SK-N-SH (cell line): ENCODE results near the gene SPRYD4. TPM values are rescaled to one million over a fixed set of nuclear protein-coding genes. Genes with fewer than 3 reads are reported as not detected.
A peak's percentile ranks its signal among the peaks of the same experiment; 100 is the strongest.

Experiments
- CTCF ChIA-PET: fragments of 300-600, 350-600 bp; formaldehyde crosslinking; extraction: SDS; loops from one replicate; lab custom pipeline; 2021; lab: Yijun Ruan, JAX
- POLR2A ChIA-PET: fragments of 350-600 bp; sonication (Branson Sonifier 250); formaldehyde crosslinking; extraction: SDS; loops from one replicate; lab custom pipeline; 2020; ENCODE audit warnings: antibody characterized with exemption, inconsistent platforms; lab: Yijun Ruan, JAX
- DNase-seq: peaks from one replicate; pipeline ENCODE4 v3.0.0; 2012
- H2AFZ ChIP-seq: fragments of 200-600 bp; sonication (generic); 2 replicates; pipeline ENCODE4 v1.8.1; 2016; ENCODE audit warnings: antibody characterized with exemption, mild to moderate bottlenecking, low read depth
- H3F3A ChIP-seq: fragments of 200-600 bp; sonication (generic); replicated peaks from 2 replicates; pipeline ENCODE3; 2016; ENCODE audit warnings: antibody characterized with exemption, mild to moderate bottlenecking; ENCODE audit not compliant: insufficient read depth
- H3K27ac ChIP-seq, 2 experiments: fragments of 200-500 bp in 1 of 2; fragments of 200-600 bp in 1 of 2; sonication (Bioruptor generic) in 1 of 2; sonication (generic), shearing (Covaris generic) in 1 of 2; 2 replicates each; pipeline versions ENCODE4 v1.5.1 to v1.6.1; 2014 to 2016; ENCODE audit warnings: low read depth in 2 of 2, inconsistent platforms in 1 of 2, low read length in 1 of 2, mild to moderate bottlenecking in 1 of 2, mixed read lengths in 1 of 2
- H3K27me3 ChIP-seq: fragments of 200-600 bp; sonication (generic), shearing (Covaris generic); 2 replicates; pipeline ENCODE4 v1.6.1; 2016; ENCODE audit warnings: mixed run types; ENCODE audit not compliant: insufficient read depth
- H3K36me3 ChIP-seq, 2 experiments: fragments of 200-500 bp in 1 of 2; fragments of 200-600 bp in 1 of 2; sonication (Bioruptor generic) in 1 of 2; sonication (generic) in 1 of 2; replicated peaks in 1 of 2; 2 replicates each; pipeline versions ENCODE3 to v1.5.1; 2014 to 2016; ENCODE audit warnings: low read length in 1 of 2, mild to moderate bottlenecking in 1 of 2; ENCODE audit not compliant: insufficient read depth in 2 of 2, control insufficient read depth in 1 of 2
- H3K4me1 ChIP-seq, 2 experiments: fragments of 200-500 bp in 1 of 2; fragments of 200-600 bp in 1 of 2; sonication (Bioruptor generic) in 1 of 2; sonication (generic), shearing (Covaris generic) in 1 of 2; 2 replicates each; pipeline versions ENCODE4 v1.5.1 to v1.6.1; 2014 to 2016; ENCODE audit warnings: low read depth in 1 of 2, low read length in 1 of 2, mixed run types in 1 of 2; ENCODE audit not compliant: insufficient read depth in 2 of 2, control insufficient read depth in 1 of 2
- H3K4me2 ChIP-seq: fragments of 200-600 bp; sonication (generic), shearing (Covaris generic); 2 replicates; pipeline ENCODE4 v1.6.1; 2017; ENCODE audit warnings: mixed run types
- H3K4me3 ChIP-seq, 2 experiments: fragments of 200-500 bp in 1 of 2; fragments of 200-600 bp in 1 of 2; sonication (Bioruptor generic) in 1 of 2; sonication (generic), shearing (Covaris generic) in 1 of 2; 2 replicates each; pipeline versions ENCODE4 v1.5.1 to v1.8.1; 2014 to 2016; ENCODE audit warnings: low read depth in 2 of 2, inconsistent platforms in 1 of 2, low read length in 1 of 2, mild to moderate bottlenecking in 1 of 2, mixed read lengths in 1 of 2, moderate library complexity in 1 of 2
- H3K79me2 ChIP-seq: fragments of 200-600 bp; sonication (generic); 2 replicates; pipeline ENCODE4 v1.8.1; 2017; ENCODE audit warnings: mild to moderate bottlenecking; ENCODE audit not compliant: insufficient read depth
- H3K9ac ChIP-seq: fragments of 200-600 bp; sonication (generic); 2 replicates; pipeline ENCODE4 v1.6.1; 2017; ENCODE audit warnings: mixed run types
- H3K9me2 ChIP-seq: fragments of 200-600 bp; sonication (generic); 2 replicates; pipeline ENCODE4 v1.6.1; 2017; ENCODE audit warnings: mixed run types
- H3K9me3 ChIP-seq: fragments of 200-600 bp; sonication (generic); 2 replicates; pipeline ENCODE4 v1.6.1; 2017; ENCODE audit warnings: mixed run types, mild to moderate bottlenecking, moderate library complexity
- H4K20me1 ChIP-seq: fragments of 200-600 bp; sonication (generic); 2 replicates; pipeline ENCODE4 v1.6.1; 2017; ENCODE audit warnings: mild to moderate bottlenecking, mixed run types; ENCODE audit not compliant: insufficient read depth
- FOSL2 ChIP-seq: IDR thresholded peaks from 2 replicates; pipeline ENCODE4 v1.4.0; 2012; ENCODE audit warnings: low read depth, mild to moderate bottlenecking, moderate library complexity, borderline replicate concordance
- FOXM1 ChIP-seq: IDR thresholded peaks from 2 replicates; pipeline ENCODE4 v1.4.0; 2012; ENCODE audit warnings: low read depth, mild to moderate bottlenecking
- GATA2 ChIP-seq: sonication (generic); formaldehyde crosslinking; IDR thresholded peaks from 2 replicates; pipeline ENCODE4 v1.5.0; 2020; ENCODE audit warnings: mild to moderate bottlenecking, missing genetic modification reagents
- IRF3 ChIP-seq: fragments of 150-350 bp; IDR thresholded peaks from 2 replicates; pipeline ENCODE4 v1.6.1; 2016; ENCODE audit warnings: mild to moderate bottlenecking, low read depth, low read length
- JUND ChIP-seq: IDR thresholded peaks from 2 replicates; pipeline ENCODE4 v1.4.0; 2012
- MAX ChIP-seq: IDR thresholded peaks from 2 replicates; pipeline ENCODE4 v1.4.0; 2012; ENCODE audit warnings: low read depth
- MXI1 ChIP-seq: IDR thresholded peaks from 2 replicates; pipeline ENCODE4 v1.6.1; 2012; ENCODE audit warnings: mild to moderate bottlenecking, low read depth, low read length, improper control_type of control experiment
- NFIC ChIP-seq: IDR thresholded peaks from 2 replicates; pipeline ENCODE4 v1.4.0; 2012; ENCODE audit warnings: borderline replicate concordance
- RFX5 ChIP-seq: IDR thresholded peaks from 2 replicates; pipeline ENCODE4 v1.6.1; 2012; ENCODE audit warnings: mild to moderate bottlenecking, improper control_type of control experiment, low read length
- SIN3A ChIP-seq: IDR thresholded peaks from 2 replicates; pipeline ENCODE4 v1.6.1; 2012; ENCODE audit warnings: low read depth, mild to moderate bottlenecking, low read length, moderate library complexity, borderline replicate concordance
- TEAD4 ChIP-seq: IDR thresholded peaks from 2 replicates; pipeline ENCODE4 v1.4.0; 2012; ENCODE audit warnings: mild to moderate bottlenecking, borderline replicate concordance; ENCODE audit not compliant: insufficient read depth
- USF1 ChIP-seq: IDR thresholded peaks from 2 replicates; pipeline ENCODE4 v1.4.0; 2012; ENCODE audit warnings: low read depth, borderline replicate concordance
- YY1 ChIP-seq: IDR thresholded peaks from 2 replicates; pipeline ENCODE4 v1.4.0; 2012; ENCODE audit warnings: low read depth, mild to moderate bottlenecking
- WGBS: methylation state at CpG from one replicate; pipeline ENCODE4 v1.1.6; 2017; ENCODE audit warnings: low lambda C conversion rate; 5-methylcytosine and 5-hydroxymethylcytosine counted together
- polyA plus RNA-seq, 3 experiments: library from polyadenylated mRNA; depleted of rRNA; stranded (reverse); fragments of >200 nt; gene quantifications; 2 replicates each; pipeline ENCODE4 v1.2.3, GENCODE V29; 2012

SPRYD4 gene
- polyA plus RNA-seq, 1 of the 3 experiments (the other 2 are of a cell fraction): 2.6 TPM

- no peaks in the 10 kb centered on the region for H3K9me3 ChIP-seq
- no peaks in the 10 kb centered on the region for H4K20me1 ChIP-seq
- CTCF ChIA-PET: interaction anchor here (0.8 to 1.1 kb wide), 3 partner anchors 50 to 128 kb away, joined by 3 read pairs; partner anchors contain the start of gene ATP5F1B
- POLR2A ChIA-PET: no interaction called here
- no peak overlapping the region for H2AFZ ChIP-seq
- peak overlapping the region in 1 of 2 experiments; percentile 67; a peak in 2 of 4 replicates for H3K27ac ChIP-seq
- 100% methylated on average over 2 of the region's 2 CpGs for WGBS
- no peaks in the 10 kb centered on the region for H3K36me3 ChIP-seq
- no peak overlapping the region for H3K4me2 ChIP-seq
- peaks cover 28% of the 10 kb centered on the region for H3F3A ChIP-seq
- H3K4me1 ChIP-seq: no peaks in the 10 kb centered on the region; a peak in 1 of 4 replicates
- no peak for DNase-seq
- H3K79me2 ChIP-seq: peaks cover 10% of the 10 kb centered on the region
- no peak overlapping the region for H3K4me3 ChIP-seq
- H3K27me3 ChIP-seq: no peaks in the 10 kb centered on the region
- no peak overlapping the region; the same call in 1 of the 2 replicates for H3K9ac ChIP-seq
- no peaks in the 10 kb centered on the region for H3K9me2 ChIP-seq
- no peak for TF ChIP-seq TEAD4
- TF ChIP-seq SIN3A: no peak
- TF ChIP-seq GATA2: no peak
- no peak for TF ChIP-seq NFIC
- TF ChIP-seq MXI1: no peak
- TF ChIP-seq IRF3: no peak
- no peak for TF ChIP-seq FOXM1
- no peak for TF ChIP-seq USF1
Measured at GRCh38 chr12:56517854-56518253, 49.5 kb downstream of the SPRYD4 start.

DNA sequence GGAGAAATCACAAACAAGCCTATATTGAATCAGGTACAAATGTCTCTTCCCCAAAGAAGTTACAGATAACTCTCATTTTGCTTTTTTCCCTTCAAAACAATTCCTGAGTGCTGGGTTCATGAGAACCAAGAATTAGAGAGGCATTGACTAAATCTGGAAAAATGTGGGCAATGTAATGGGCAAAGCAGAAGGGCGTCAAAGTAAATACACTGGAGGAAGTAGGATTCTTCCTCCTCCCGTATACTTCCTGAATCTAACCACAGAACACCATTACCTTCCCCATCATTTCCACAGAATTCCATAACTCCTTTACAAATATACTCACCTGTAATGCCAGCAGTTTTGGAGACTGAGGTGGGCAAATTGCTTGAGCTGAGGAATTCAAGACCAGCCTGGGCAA is 50.2 kb downstream of the SPRYD4 start:
- TF ChIP-seq JUND (0 out of 2 replicates have a peak, but pooled peaks have one; percentile 14), SIN3A (no peak), FOSL2 (peak; percentile 35; the same call in 1 of the 2 replicates), RFX5 (no peak), MAX (0 out of 2 replicates have a peak, but pooled peaks have one; percentile 14), YY1 (no peak)
- H3F3A ChIP-seq: peaks cover 33% of the 10 kb centered on the region
- H3K9ac ChIP-seq: no peak overlapping the region; the same call in 1 of the 2 replicates
- ChIA-PET POLR2A (no interaction called here), CTCF (interaction anchor here (0.8 kb wide), 1 partner anchor 127 kb away, joined by 3 read pairs; the partner anchor contains the start of gene ATP5F1B)
- no peaks in the 10 kb centered on the region for H3K36me3 ChIP-seq
- no peaks in the 10 kb centered on the region for H4K20me1 ChIP-seq
- peak overlapping the region in 1 of 2 experiments; percentile 67; a peak in 2 of 4 replicates for H3K27ac ChIP-seq
- H3K4me3 ChIP-seq: no peak overlapping the region
- H3K9me3 ChIP-seq: no peaks in the 10 kb centered on the region
- H3K79me2 ChIP-seq: peaks cover 17% of the 10 kb centered on the region
- H3K9me2 ChIP-seq: no peaks in the 10 kb centered on the region
- no peaks in the 10 kb centered on the region for H3K27me3 ChIP-seq
- H2AFZ ChIP-seq: peak overlapping the region; percentile 49; the same call in 1 of the 2 replicates
- no peak for DNase-seq
- no peak overlapping the region; the same call in 1 of the 2 replicates for H3K4me2 ChIP-seq
- no peaks in the 10 kb centered on the region; a peak in 1 of 4 replicates for H3K4me1 ChIP-seq
- WGBS: 29% methylated on average over 2 of the region's 2 CpGs
